Thyroid gland (tissue), 4 donors: ENCODE data around the gene BGN.

Experiments
- CTCF ChIP-seq, 6 experiments: fragments of 200-600 bp in 3 of 6; fragments of 450-650 bp in 3 of 6; sonication (generic) in 3 of 6; IDR thresholded peaks; one replicate each; pipeline ENCODE4 v1.5.1; 2016 to 2019; ENCODE audit warnings: antibody characterized with exemption in 6 of 6, mild to moderate bottlenecking in 2 of 6, inconsistent platforms in 1 of 6, moderate library complexity in 1 of 6
- POLR2A ChIP-seq, 2 donors: fragments of 450-650 bp; IDR thresholded peaks; one replicate each; pipeline ENCODE4 v1.6.1; 2017; ENCODE audit warnings: antibody characterized with exemption in 2 of 2, mild to moderate bottlenecking in 2 of 2, moderate library complexity in 1 of 2

GRCh38 chrX:153456704-153457103 lies 38.1 kb upstream of the BGN start:
- no peak for TF ChIP-seq CTCF (IDR thresholded peaks at IDR 0.05)
- TF ChIP-seq POLR2A (IDR thresholded peaks at IDR 0.05), result no peak
